Measurements from ENCODE around the gene C1orf35.

- peak; percentile 87 for TF ChIP-seq POLR2AphosphoS5 (IDR thresholded peaks at IDR 0.05; ENCODE audit: control insufficient read depth, insufficient read depth, low read depth, low read length)
- peak in 1 of 3 experiments; percentile 13; a peak in 2 of 6 replicates for TF ChIP-seq CTCF (IDR thresholded peaks at IDR 0.05 in 2 of 3, conservative IDR thresholded peaks at IDR 0.05 in 1 of 3; ENCODE audit: insufficient read depth in 2 of 3, low read depth in 1 of 3, low read length in 3 of 3)
- no peak for TF ChIP-seq POU5F1 (IDR thresholded peaks at IDR 0.05; ENCODE audit: borderline replicate concordance, low read depth, low read length, partially characterized antibody)
- TF ChIP-seq E2F4 (CRISPR knock-in tag; IDR thresholded peaks at IDR 0.05; ENCODE audit: low read depth) = peak; percentile 72; the same call in 1 of the 2 replicates
- TF ChIP-seq SMAD2 (IDR thresholded peaks at IDR 0.05; ENCODE audit: low read depth, low read length) = no peak
- TF ChIP-seq POLR2AphosphoS2 (IDR thresholded peaks at IDR 0.05; ENCODE audit: low read length) = peak; percentile 48; the same call in 1 of the 2 replicates
These were observed 6.2 kb upstream of the C1orf35 start, which contains the start of gene MRPL55 for GRCh38 chr1:228109073-228109961.
